Fibroblast of mammary gland (primary cell): ENCODE data around the gene ASPG.

Source experiments
- DNase-seq: peaks from one replicate; pipeline ENCODE4 v3.0.0-alpha.2; 2010; ENCODE audit warnings: low read depth
- H3K4me3 ChIP-seq: 2 replicates; pipeline ENCODE4 v1.5.1; 2011; ENCODE audit warnings: low read depth, mild to moderate bottlenecking, low read length, moderate library complexity; ENCODE audit not compliant: control insufficient read depth
- CTCF ChIP-seq: conservative IDR thresholded peaks from 2 replicates; pipeline ENCODE4 v1.5.1; 2011; ENCODE audit warnings: low read depth, low read length, inconsistent platforms; ENCODE audit not compliant: control insufficient read depth, insufficient read depth

ASPG gene

GRCh38 chr14:104136472-104137296 is 51.2 kb downstream of the ASPG start:
- no peak overlapping the region for H3K4me3 ChIP-seq
- no peak for DNase-seq

GRCh38 chr14:104137297-104138097 is 52.0 kb downstream of the ASPG start:
- no peak overlapping the region for H3K4me3 ChIP-seq
- TF ChIP-seq CTCF, result peak; percentile 18
- peak; percentile 32 for DNase-seq

More at GRCh38 chr14:104136472-104137296, 51.2 kb downstream of the ASPG start:
- TF ChIP-seq CTCF, result no peak

GRCh38 chr14:104138098-104138717 is 52.7 kb downstream of the ASPG start, which contains the start of gene KIF26A:
Gene KIF26A (plus strand): TSS chr14:104138587. CDS start chr14:104138723, 136 bp downstream.
- H3K4me3 ChIP-seq, result no peak within 1 kb of the TSS
- no peak for DNase-seq
- TF ChIP-seq CTCF, result no peak

GRCh38 chr14:104138718-104139459 is 53.4 kb downstream of the ASPG start:
- DNase-seq, result no peak
- H3K4me3 ChIP-seq, result no peak overlapping the region
- no peak for TF ChIP-seq CTCF

- no peak for TF ChIP-seq CTCF
- DNase-seq, result no peak
- no peak overlapping the region for H3K4me3 ChIP-seq
Observed at GRCh38 chr14:104139460-104140212, 54.1 kb downstream of the ASPG start.

GRCh38 chr14:104140213-104140462 is 54.6 kb downstream of the ASPG start:
- DNase-seq, result no peak
- TF ChIP-seq CTCF, result no peak
- H3K4me3 ChIP-seq, result no peak overlapping the region
